GM18909 (cell line): ENCODE measurements around the gene FARS2.

Experiments
- ATAC-seq: cut with Tn5 transposase; IDR thresholded peaks from one replicate; pipeline ENCODE4 v1.9.1; 2021; ENCODE audit warnings: mild to moderate bottlenecking; ENCODE audit not compliant: unreplicated experiment, poor library complexity

FARS2 gene

GRCh38 chr6:5490501-5491069, 229.3 kb downstream of the FARS2 start:
- no peak for ATAC-seq

GRCh38 chr6:5492356-5492755, 231.0 kb downstream of the FARS2 start:
- no peak for ATAC-seq

- ATAC-seq, result no peak
These were observed 232.5 kb downstream of the FARS2 start for GRCh38 chr6:5493806-5494205.

- no peak for ATAC-seq
These were observed 236.7 kb downstream of the FARS2 start for GRCh38 chr6:5497896-5498578.

- no peak for ATAC-seq
These were observed 237.2 kb downstream of the FARS2 start for GRCh38 chr6:5498579-5498899.

- ATAC-seq, result no peak
These were observed 238.5 kb downstream of the FARS2 start for GRCh38 chr6:5499644-5500306.

GRCh38 chr6:5501837-5502236, 240.5 kb downstream of the FARS2 start:
- no peak for ATAC-seq

GRCh38 chr6:5504078-5504477, 242.8 kb downstream of the FARS2 start:
- ATAC-seq, result no peak

- ATAC-seq, result peak; percentile 44
These were observed 244.8 kb downstream of the FARS2 start for GRCh38 chr6:5506149-5506548.

- peak; percentile 28 for ATAC-seq
These were observed 245.3 kb downstream of the FARS2 start for GRCh38 chr6:5506597-5506996.

- ATAC-seq, result peak; percentile 94
These were observed 245.9 kb downstream of the FARS2 start for GRCh38 chr6:5507131-5507681.

- ATAC-seq, result no peak
These were observed 247.8 kb downstream of the FARS2 start for GRCh38 chr6:5509106-5509505.

GRCh38 chr6:5510331-5511133, 249.2 kb downstream of the FARS2 start:
- no peak for ATAC-seq

- ATAC-seq, result no peak
These were observed 250.6 kb downstream of the FARS2 start for GRCh38 chr6:5511954-5512353.

- no peak for ATAC-seq
These were observed 251.1 kb downstream of the FARS2 start for GRCh38 chr6:5512422-5512821.

GRCh38 chr6:5513408-5513807, 252.1 kb downstream of the FARS2 start:
- ATAC-seq, result no peak

- ATAC-seq, result no peak
These were observed 253.0 kb downstream of the FARS2 start for GRCh38 chr6:5514353-5514752.

- no peak for ATAC-seq
These were observed 253.9 kb downstream of the FARS2 start for GRCh38 chr6:5515200-5515599.

- no peak for ATAC-seq
These were observed 254.7 kb downstream of the FARS2 start for GRCh38 chr6:5516036-5516435.

- ATAC-seq, result no peak
These were observed 256.5 kb downstream of the FARS2 start for GRCh38 chr6:5517796-5518195.
